GM12878 (cell line): ENCODE data around the gene RAP1B. TPM values are rescaled to one million over a fixed set of nuclear protein-coding genes. Genes with fewer than 3 reads are reported as not detected.

Source experiments
- ATAC-seq: fragments of 200-7000 bp; cut with Tn5 transposase; 3 replicates; pipeline ENCODE4 v1.9.1; 2020; ENCODE audit warnings: mild to moderate bottlenecking, moderate library complexity
- BruUV-seq: library from RNA; stranded (reverse); fragments of 400-500 nt; replicated peaks from 2 replicates; lab custom pipeline; 2021; lab: Mats Ljungman, UMichigan
- CTCF ChIA-PET: fragments of 300-600 bp; sonication (Branson Sonifier 250); formaldehyde crosslinking; extraction: SDS; loops from one replicate; lab custom pipeline; 2021; ENCODE audit warnings: inconsistent platforms; lab: Yijun Ruan, JAX
- POLR2A ChIA-PET: fragments of 350-600 bp; formaldehyde crosslinking; extraction: SDS; loops from one replicate; lab custom pipeline; 2021; ENCODE audit warnings: inconsistent platforms; lab: Charles Lee
- RAD21 ChIA-PET: fragments of 300-600 bp; sonication (Branson Sonifier 250); formaldehyde crosslinking; loops from one replicate; lab custom pipeline; 2023; ENCODE audit warnings: antibody characterized with exemption; ENCODE audit not compliant: unreplicated experiment; lab: Charles Lee
- SMC1A ChIA-PET: fragments of 300-600 bp; sonication (Branson Sonifier 250); formaldehyde crosslinking; loops from one replicate; lab custom pipeline; 2023; ENCODE audit not compliant: unreplicated experiment, uncharacterized antibody; lab: Charles Lee
- DNase-seq: peaks from one replicate; pipeline ENCODE4 v3.0.0-alpha.2; 2011; ENCODE audit warnings: low read depth, low spot score
- FAIRE-seq: peaks from 3 replicates; lab custom pipeline; 2011; peaks lifted over from hg19 to GRCh38; lab: Jason Lieb, UNC
- H2AFZ ChIP-seq: 2 replicates; pipeline ENCODE4 v1.6.0; 2011; ENCODE audit warnings: low read depth, low read length, control low read depth; ENCODE audit not compliant: control insufficient read depth
- H3K27ac ChIP-seq: 2 replicates; pipeline ENCODE4 v1.5.1; 2011; ENCODE audit warnings: control low read depth; ENCODE audit not compliant: control insufficient read depth, insufficient read depth
- H3K27me3 ChIP-seq, 2 experiments: replicated peaks in 1 of 2; 2 replicates each; pipeline versions ENCODE4 v1.6.0 to v1.6.1; 2011; ENCODE audit warnings: low read length in 1 of 2; ENCODE audit not compliant: control insufficient read depth in 2 of 2, insufficient read depth in 2 of 2
- H3K36me3 ChIP-seq, 2 experiments: 2 replicates each; pipeline ENCODE4 v1.5.1; 2011; ENCODE audit warnings: low read length in 1 of 2; ENCODE audit not compliant: control insufficient read depth in 2 of 2, insufficient read depth in 2 of 2
- H3K4me1 ChIP-seq: 2 replicates; pipeline ENCODE4 v1.6.1; 2011; ENCODE audit warnings: mild to moderate bottlenecking, low read length, moderate library complexity, mixed read lengths; ENCODE audit not compliant: control insufficient read depth, insufficient read depth
- H3K4me2 ChIP-seq: 2 replicates; pipeline ENCODE4 v1.6.0; 2011; ENCODE audit warnings: control low read depth; ENCODE audit not compliant: control insufficient read depth, insufficient read depth
- H3K4me3 ChIP-seq: fragments of 200-600 bp; sonication (generic); 2 replicates; pipeline ENCODE4 v1.5.1; 2016
- H3K79me2 ChIP-seq: 2 replicates; pipeline ENCODE4 v1.6.0; 2011; ENCODE audit warnings: low read length; ENCODE audit not compliant: control insufficient read depth, insufficient read depth
- H3K9ac ChIP-seq: 2 replicates; pipeline ENCODE4 v1.8.0; 2011; ENCODE audit warnings: low read length, control low read depth, mixed read lengths; ENCODE audit not compliant: control insufficient read depth, insufficient read depth
- H3K9me3 ChIP-seq: replicated peaks from 3 replicates; pipeline ENCODE4 v1.5.1; 2011; ENCODE audit warnings: mild to moderate bottlenecking, low read length; ENCODE audit not compliant: control insufficient read depth, insufficient read depth
- H4K20me1 ChIP-seq: 2 replicates; pipeline ENCODE4 v1.6.0; 2011; ENCODE audit not compliant: control insufficient read depth, insufficient read depth
- ATF3 ChIP-seq: IDR thresholded peaks from 2 replicates; pipeline ENCODE4 v1.6.1; 2011; ENCODE audit warnings: low read depth, mild to moderate bottlenecking, low read length, moderate library complexity, borderline replicate concordance; ENCODE audit errors: extremely low read depth
- BCLAF1 ChIP-seq: fragments of 450-650 bp; IDR thresholded peaks from 2 replicates; pipeline ENCODE4 v1.6.1; 2017; ENCODE audit warnings: antibody characterized with exemption, mild to moderate bottlenecking, moderate library complexity
- CREB1 ChIP-seq: IDR thresholded peaks from 2 replicates; pipeline ENCODE4 v1.6.1; 2012; ENCODE audit warnings: low read depth, mild to moderate bottlenecking, inconsistent platforms
- KAT2A ChIP-seq: conservative IDR thresholded peaks from 2 replicates; pipeline ENCODE4 v1.6.1; 2011; ENCODE audit warnings: low read depth, low read length; ENCODE audit not compliant: control insufficient read depth
- SMAD5 ChIP-seq: IDR thresholded peaks from 2 replicates; pipeline ENCODE4 v1.6.1; 2016; ENCODE audit warnings: antibody characterized with exemption, low read depth
- SREBF2 ChIP-seq: IDR thresholded peaks from 2 replicates; pipeline ENCODE4 v1.6.1; 2012; ENCODE audit warnings: mild to moderate bottlenecking, low read length
- SUZ12 ChIP-seq: fragments of 200-600 bp; sonication (generic); IDR thresholded peaks from one replicate; pipeline ENCODE4 v1.6.1; 2018; ENCODE audit warnings: antibody characterized with exemption, mild to moderate bottlenecking; ENCODE audit not compliant: unreplicated experiment
- YBX1 ChIP-seq: fragments of 450-650 bp; IDR thresholded peaks from 2 replicates; pipeline ENCODE4 v1.6.1; 2016; ENCODE audit warnings: antibody characterized with exemption
- WGBS: methylation state at CpG from one replicate; pipeline ENCODE4 v1.1.6; 2016; ENCODE audit warnings: low lambda C conversion rate; ENCODE audit not compliant: insufficient replicate concordance, insufficient coverage; ENCODE audit errors: missing lambda C conversion rate; 5-methylcytosine and 5-hydroxymethylcytosine counted together
- in situ Hi-C: fragments of 300-500 bp; cut with MboI; formaldehyde crosslinking; loops from 9 replicates; pipeline ENCODE4 v1.14.3; 2018; ENCODE audit warnings: mixed read lengths
- intact Hi-C: fragments of 100-400 bp; cut with micrococcal nuclease; formaldehyde crosslinking; loops from one replicate; pipeline ENCODE4 v1.14.2; 2022; ENCODE audit not compliant: unreplicated experiment
- polyA plus RNA-seq, 11 experiments: library from polyadenylated mRNA; depleted of rRNA in 4 of 11; unstranded in 6 of 11; stranded (reverse) in 5 of 11; fragments of >200 nt; fragmentation: Nextera tagmentation in 4 of 11; fragmentation: Illumina TruSeq in 1 of 11; extraction: Ambion mirVana in 4 of 11; extraction: Trizol in 1 of 11; gene quantifications; 1 replicate in 1 of 11; 2 replicates in 10 of 11; pipeline versions ENCODE4 v1.2.1 to v1.2.3, GENCODE V29; 2011 to 2016; ENCODE audit warnings: inconsistent platforms in 2 of 11, missing spikeins in 2 of 11, low read depth in 1 of 11
- total RNA-seq, 4 experiments: library from RNA; depleted of rRNA in 3 of 4; stranded (reverse); fragments of >200 nt in 3 of 4; fragmentation: Illumina TruSeq in 1 of 4; extraction: Trizol in 1 of 4; gene quantifications; 2 replicates each; pipeline versions ENCODE4 v1.2.1 to v1.2.3, GENCODE V29; 2013 to 2021

Gene RAP1B
- total and polyA plus RNA-seq, 10 of the 15 experiments (the other 5 are each of a cell fraction or from before 2014, with no cell fraction given), result 88.9 to 219 (median 127) TPM

DNA sequence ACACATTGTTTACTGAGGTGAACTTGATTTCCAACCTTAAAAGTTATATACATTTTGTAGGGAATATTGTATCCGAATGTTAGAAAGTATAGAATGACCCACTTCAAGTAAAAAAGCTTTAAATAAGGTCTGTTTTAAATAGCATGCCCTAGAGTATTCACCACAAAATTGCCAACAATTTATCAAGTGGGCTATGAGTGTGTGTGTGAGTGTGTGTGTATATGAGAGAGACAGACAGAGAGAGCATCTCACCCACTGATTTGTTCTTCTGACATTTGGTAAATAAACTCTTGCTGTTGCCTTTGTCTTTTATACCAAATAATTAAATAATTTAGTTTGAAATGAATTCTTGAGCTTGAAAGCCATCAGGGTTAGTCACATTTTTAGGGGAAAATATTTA, 29.8 kb upstream of the RAP1B start:
- FAIRE-seq, result no peak
- BruUV-seq, result no TSS peak

More for the DNA sequence above, 29.8 kb upstream of the RAP1B start:
- RAD21 ChIA-PET, result no interaction called here
- in situ Hi-C loops, result no loop called here
- H3K27me3 ChIP-seq, result no peaks in the 10 kb centered on the region
- no peak overlapping the region for H2AFZ ChIP-seq
- no peak for TF ChIP-seq ATF3
- no peak for TF ChIP-seq SMAD5
- no peak for TF ChIP-seq SUZ12
- TF ChIP-seq KAT2A, result no peak
- TF ChIP-seq BCLAF1, result no peak
- no peak for TF ChIP-seq SREBF2
- TF ChIP-seq YBX1, result no peak
- no peak for TF ChIP-seq CREB1
- TF ChIP-seq, all 136 proteins: peak for 0
- intact Hi-C loops, result no loop called here
- ATAC-seq (no peak), DNase-seq (no peak)
- ChIA-PET CTCF (interaction anchor here (1.8 kb wide), 1 partner anchor 9 kb away, joined by 5 read pairs; no protein-coding TSS in a partner anchor), POLR2A (interaction anchor here (0.5 kb wide), 1 partner anchor 223 kb away, joined by 4 read pairs; no protein-coding TSS in a partner anchor), SMC1A (no interaction called here)
- H3K36me3 ChIP-seq, result no peaks in the 10 kb centered on the region
- no peak overlapping the region for H3K4me3 ChIP-seq
- H3K9ac ChIP-seq, result no peak overlapping the region
- H4K20me1 ChIP-seq, result no peaks in the 10 kb centered on the region
- H3K79me2 ChIP-seq, result no peaks in the 10 kb centered on the region
- no peak overlapping the region for H3K4me2 ChIP-seq
- no peak overlapping the region for H3K27ac ChIP-seq
- 3% methylated on average over 1 of the region's 1 CpG for WGBS
- no peaks in the 10 kb centered on the region for H3K4me1 ChIP-seq
- H3K9me3 ChIP-seq, result no peaks in the 10 kb centered on the region
